HepG2 (cell line): Measurements from ENCODE around the gene LTB4R. TPM values are rescaled to one million over a fixed set of nuclear protein-coding genes. Genes with fewer than 3 reads are reported as not detected.

Experiments used
- BRF2 ChIP-seq: sonication (generic); formaldehyde crosslinking; IDR thresholded peaks from 2 replicates; pipeline ENCODE4 v1.8.1; 2022; ENCODE audit warnings: mild to moderate bottlenecking, missing genetic modification reagents
- CEBPB ChIP-seq: IDR thresholded peaks from 2 replicates; pipeline ENCODE4 v1.6.1; 2011; ENCODE audit warnings: low read depth, low read length, improper control_type of control experiment, borderline replicate concordance
- FOXA1 ChIP-seq, 2 experiments: fragments of 450-650 bp in 1 of 2; sonication (generic) in 1 of 2; formaldehyde crosslinking in 1 of 2; IDR thresholded peaks; 2 replicates each; pipeline versions ENCODE4 v1.4.0 to v1.6.1; 2016 to 2020; ENCODE audit warnings: missing genetic modification reagents in 1 of 2
- HES4 ChIP-seq: sonication (generic); formaldehyde crosslinking; IDR thresholded peaks from 2 replicates; pipeline ENCODE4 v1.9.0; 2021; ENCODE audit warnings: mild to moderate bottlenecking, missing genetic modification reagents, borderline replicate concordance
- MLXIP ChIP-seq: sonication (generic); formaldehyde crosslinking; IDR thresholded peaks from 2 replicates; pipeline ENCODE4 v1.9.0; 2021; ENCODE audit warnings: missing genetic modification reagents, borderline replicate concordance
- SP1 ChIP-seq, 2 experiments: fragments of 450-650 bp in 1 of 2; sonication (generic) in 1 of 2; formaldehyde crosslinking in 1 of 2; IDR thresholded peaks; 2 replicates each; pipeline versions ENCODE4 v1.4.0 to v1.6.1; 2016 to 2020; ENCODE audit warnings: missing genetic modification reagents in 1 of 2
- SRSF1 ChIP-seq: fragments of 200-400 bp; formaldehyde crosslinking; optimal IDR thresholded peaks from 2 replicates; pipeline ENCODE3; 2017; ENCODE audit warnings: mild to moderate bottlenecking, low read depth, low read length, moderate library complexity
- TBP ChIP-seq: sonication (generic); formaldehyde crosslinking; IDR thresholded peaks from 2 replicates; pipeline ENCODE4 v1.5.0; 2020; ENCODE audit warnings: missing genetic modification reagents
- ZNF12 ChIP-seq: sonication (generic); formaldehyde crosslinking; IDR thresholded peaks from 2 replicates; pipeline ENCODE4 v1.5.0; 2020; ENCODE audit warnings: missing genetic modification reagents
- ZNF446 ChIP-seq: sonication (generic); formaldehyde crosslinking; IDR thresholded peaks from 2 replicates; pipeline ENCODE4 v1.5.0; 2020; ENCODE audit warnings: mild to moderate bottlenecking, missing genetic modification reagents
- ZNF607 ChIP-seq: sonication (generic); formaldehyde crosslinking; IDR thresholded peaks from 2 replicates; pipeline ENCODE4 v1.5.1; 2020; ENCODE audit warnings: missing genetic modification reagents, mild to moderate bottlenecking, borderline replicate concordance
- ZNF639 ChIP-seq: conservative IDR thresholded peaks from 2 replicates; pipeline ENCODE4 v1.6.1; 2018; ENCODE audit warnings: missing genetic modification reagents
- polyA plus RNA-seq, 8 experiments: library from polyadenylated mRNA; depleted of rRNA in 3 of 8; stranded (reverse) in 7 of 8; unstranded in 1 of 8; fragments of >200 nt; fragmentation: Illumina TruSeq in 4 of 8; extraction: Trizol in 4 of 8; gene quantifications; 2 replicates each; pipeline versions ENCODE4 v1.2.1 to v1.2.3, GENCODE V29; 2011 to 2016; ENCODE audit warnings: low read depth in 4 of 8, missing spikeins in 1 of 8, mixed read lengths in 1 of 8; ENCODE audit not compliant: insufficient read depth in 1 of 8
- total RNA-seq, 5 experiments: library from RNA; depleted of rRNA; stranded (reverse); fragments of >200 nt; fragmentation: Illumina TruSeq; extraction: Trizol; gene quantifications; 2 replicates each; pipeline ENCODE4 v1.2.3, GENCODE V29; 2016; ENCODE audit warnings: low read depth in 1 of 5
- TF ChIP-seq, protein P1 (sequence below): sonication (generic); formaldehyde crosslinking; IDR thresholded peaks from 2 replicates; pipeline ENCODE4 v1.4.0; 2020; ENCODE audit warnings: mild to moderate bottlenecking, missing genetic modification reagents
- TF ChIP-seq, protein P2 (sequence below): fragments of 450-650 bp; IDR thresholded peaks from 2 replicates; pipeline ENCODE4 v1.6.1; 2016

Gene LTB4R
- total and polyA plus RNA-seq, 2 of the 13 experiments (the other 11 are each of a cell fraction or from before 2014, with no cell fraction given): 3.2 to 8.2 TPM

DNA sequence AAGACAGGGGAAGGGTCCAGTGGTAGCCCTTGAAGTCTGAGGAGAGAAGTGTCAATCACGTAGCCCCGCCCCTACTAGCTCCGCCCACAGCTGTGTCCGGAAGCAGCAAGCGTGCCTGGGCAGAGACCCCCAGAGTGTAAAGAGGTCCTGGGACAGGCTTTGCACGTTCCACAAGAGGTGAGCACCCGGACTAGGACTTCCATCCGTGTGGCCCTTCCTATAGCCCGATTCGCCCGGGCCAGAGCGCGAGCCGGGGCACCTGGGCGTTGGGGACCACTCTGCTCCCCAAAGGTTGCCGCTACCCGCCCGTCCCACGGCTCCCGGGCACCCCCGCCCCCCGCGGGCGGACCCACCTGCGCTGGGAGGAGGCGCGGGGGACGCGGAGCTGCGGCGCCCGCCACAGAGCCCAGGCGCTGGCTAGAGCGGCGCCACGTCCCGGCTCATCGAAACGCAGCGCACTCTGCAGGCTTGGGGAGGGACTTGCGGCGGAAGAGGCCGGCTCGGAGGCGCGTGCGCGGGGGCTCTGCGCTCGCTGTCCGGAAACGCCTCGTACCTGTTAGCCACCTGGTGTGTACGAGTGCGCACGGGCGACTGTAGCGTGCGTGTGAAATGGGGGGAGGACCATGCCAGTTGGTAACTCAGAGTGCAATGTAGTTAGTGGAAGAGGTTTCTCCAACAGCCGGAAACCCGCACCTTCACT, 40.0 kb upstream of the LTB4R start, which contains the start of gene RABGGTA (continued):
- no peak for TF ChIP-seq SP1 (IDR thresholded peaks at IDR 0.05)
- peak; percentile 65 for TF ChIP-seq SP1 (CRISPR knock-in tag; IDR thresholded peaks at IDR 0.05)
- peak; percentile 80; the same call in 1 of the 2 replicates for TF ChIP-seq ZNF12
- peak; percentile 98 for TF ChIP-seq SRSF1
- no peak for TF ChIP-seq CEBPB
- TF ChIP-seq HES4 (CRISPR knock-in tag): peak; percentile 88
- TF ChIP-seq FOXA1 (IDR thresholded peaks at IDR 0.05): no peak
- peak; percentile 84 for TF ChIP-seq FOXA1 (CRISPR knock-in tag; IDR thresholded peaks at IDR 0.05)
- TF ChIP-seq, protein P1, sequence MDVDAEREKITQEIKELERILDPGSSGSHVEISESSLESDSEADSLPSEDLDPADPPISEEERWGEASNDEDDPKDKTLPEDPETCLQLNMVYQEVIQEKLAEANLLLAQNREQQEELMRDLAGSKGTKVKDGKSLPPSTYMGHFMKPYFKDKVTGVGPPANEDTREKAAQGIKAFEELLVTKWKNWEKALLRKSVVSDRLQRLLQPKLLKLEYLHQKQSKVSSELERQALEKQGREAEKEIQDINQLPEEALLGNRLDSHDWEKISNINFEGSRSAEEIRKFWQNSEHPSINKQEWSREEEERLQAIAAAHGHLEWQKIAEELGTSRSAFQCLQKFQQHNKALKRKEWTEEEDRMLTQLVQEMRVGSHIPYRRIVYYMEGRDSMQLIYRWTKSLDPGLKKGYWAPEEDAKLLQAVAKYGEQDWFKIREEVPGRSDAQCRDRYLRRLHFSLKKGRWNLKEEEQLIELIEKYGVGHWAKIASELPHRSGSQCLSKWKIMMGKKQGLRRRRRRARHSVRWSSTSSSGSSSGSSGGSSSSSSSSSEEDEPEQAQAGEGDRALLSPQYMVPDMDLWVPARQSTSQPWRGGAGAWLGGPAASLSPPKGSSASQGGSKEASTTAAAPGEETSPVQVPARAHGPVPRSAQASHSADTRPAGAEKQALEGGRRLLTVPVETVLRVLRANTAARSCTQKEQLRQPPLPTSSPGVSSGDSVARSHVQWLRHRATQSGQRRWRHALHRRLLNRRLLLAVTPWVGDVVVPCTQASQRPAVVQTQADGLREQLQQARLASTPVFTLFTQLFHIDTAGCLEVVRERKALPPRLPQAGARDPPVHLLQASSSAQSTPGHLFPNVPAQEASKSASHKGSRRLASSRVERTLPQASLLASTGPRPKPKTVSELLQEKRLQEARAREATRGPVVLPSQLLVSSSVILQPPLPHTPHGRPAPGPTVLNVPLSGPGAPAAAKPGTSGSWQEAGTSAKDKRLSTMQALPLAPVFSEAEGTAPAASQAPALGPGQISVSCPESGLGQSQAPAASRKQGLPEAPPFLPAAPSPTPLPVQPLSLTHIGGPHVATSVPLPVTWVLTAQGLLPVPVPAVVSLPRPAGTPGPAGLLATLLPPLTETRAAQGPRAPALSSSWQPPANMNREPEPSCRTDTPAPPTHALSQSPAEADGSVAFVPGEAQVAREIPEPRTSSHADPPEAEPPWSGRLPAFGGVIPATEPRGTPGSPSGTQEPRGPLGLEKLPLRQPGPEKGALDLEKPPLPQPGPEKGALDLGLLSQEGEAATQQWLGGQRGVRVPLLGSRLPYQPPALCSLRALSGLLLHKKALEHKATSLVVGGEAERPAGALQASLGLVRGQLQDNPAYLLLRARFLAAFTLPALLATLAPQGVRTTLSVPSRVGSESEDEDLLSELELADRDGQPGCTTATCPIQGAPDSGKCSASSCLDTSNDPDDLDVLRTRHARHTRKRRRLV (CRISPR knock-in tag): peak; percentile 96
- peak; percentile 99 for TF ChIP-seq ZNF607 (CRISPR knock-in tag)
- peak; percentile 90 for TF ChIP-seq MLXIP (CRISPR knock-in tag)
- peak; percentile 99 for TF ChIP-seq TBP
- peak; percentile 100 for TF ChIP-seq BRF2 (CRISPR knock-in tag)
- TF ChIP-seq, protein P2, sequence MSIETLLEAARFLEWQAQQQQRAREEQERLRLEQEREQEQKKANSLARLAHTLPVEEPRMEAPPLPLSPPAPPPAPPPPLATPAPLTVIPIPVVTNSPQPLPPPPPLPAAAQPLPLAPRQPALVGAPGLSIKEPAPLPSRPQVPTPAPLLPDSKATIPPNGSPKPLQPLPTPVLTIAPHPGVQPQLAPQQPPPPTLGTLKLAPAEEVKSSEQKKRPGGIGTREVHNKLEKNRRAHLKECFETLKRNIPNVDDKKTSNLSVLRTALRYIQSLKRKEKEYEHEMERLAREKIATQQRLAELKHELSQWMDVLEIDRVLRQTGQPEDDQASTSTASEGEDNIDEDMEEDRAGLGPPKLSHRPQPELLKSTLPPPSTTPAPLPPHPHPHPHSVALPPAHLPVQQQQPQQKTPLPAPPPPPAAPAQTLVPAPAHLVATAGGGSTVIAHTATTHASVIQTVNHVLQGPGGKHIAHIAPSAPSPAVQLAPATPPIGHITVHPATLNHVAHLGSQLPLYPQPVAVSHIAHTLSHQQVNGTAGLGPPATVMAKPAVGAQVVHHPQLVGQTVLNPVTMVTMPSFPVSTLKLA: peak; percentile 58
- TF ChIP-seq ZNF446 (CRISPR knock-in tag): peak; percentile 99
- TF ChIP-seq ZNF639 (CRISPR knock-in tag): peak; percentile 96
